ENCODE measurements around the gene CFAP73. TPM values are rescaled to one million over a fixed set of nuclear protein-coding genes. Genes with fewer than 3 reads are reported as not detected.

Gene CFAP73
- total RNA-seq, 2 donors from 2014 or later, result not detected

GRCh38 chr12:113186666-113187325, 37.3 kb downstream of the CFAP73 start:
- Histone ChIP-seq H3K27ac (ENCODE audit: low read depth, low read length) (no peak overlapping the region), H3K4me3 (ENCODE audit: low read length) (peak overlapping the region; percentile 89)
- peak overlapping the region; percentile 78 for H3K4me3 Mint-ChIP-seq

GRCh38 chr12:113189361-113189760, 39.8 kb downstream of the CFAP73 start:
- Mint-ChIP-seq H3K9me3 (no peaks in the 10 kb centered on the region), H3K4me3 (no peak overlapping the region), H3K4me1 (peaks cover 19% of the 10 kb centered on the region), H3K27ac (no peak overlapping the region), H3K27me3 (ENCODE audit: insufficient read depth) (no peaks in the 10 kb centered on the region), H3K36me3 (ENCODE audit: low read depth) (peaks cover 43% of the 10 kb centered on the region)
- no peak overlapping the region for H3K4me3 ChIP-seq (ENCODE audit: low read length)
- H3K36me3 ChIP-seq (ENCODE audit: control insufficient read depth, insufficient read depth, low read length), result peaks cover 30% of the 10 kb centered on the region
- peaks cover 4% of the 10 kb centered on the region for H3K4me1 ChIP-seq (ENCODE audit: control insufficient read depth, insufficient read depth, low read length)
- TF ChIP-seq CTCF (conservative IDR thresholded peaks at IDR 0.05), result no peak
- H3K27me3 ChIP-seq (ENCODE audit: control insufficient read depth, insufficient read depth, low read length, poor library complexity, severe bottlenecking), result no peaks in the 10 kb centered on the region
- 96 to 100% methylated on average over 2 of the region's 2 CpGs for WGBS, 2 experiments (ENCODE audit: insufficient coverage in 1 of 2, insufficient read length in 1 of 2)
- no peak overlapping the region for H3K27ac ChIP-seq (ENCODE audit: low read depth, low read length)
- no peak overlapping the region for H3K9ac ChIP-seq (ENCODE audit: extremely low read depth, low read length, poor library complexity, severe bottlenecking)
- DNase-seq, result no peak
- no peaks in the 10 kb centered on the region for H3K9me3 ChIP-seq (ENCODE audit: control insufficient read depth, low read length)

More at GRCh38 chr12:113186666-113187325, 37.3 kb downstream of the CFAP73 start:
- H3K9me3 ChIP-seq (ENCODE audit: control insufficient read depth, low read length), result no peaks in the 10 kb centered on the region
- Mint-ChIP-seq H3K27me3 (ENCODE audit: insufficient read depth) (no peaks in the 10 kb centered on the region), H3K27ac (no peak overlapping the region), H3K9me3 (no peaks in the 10 kb centered on the region), H3K4me1 (peaks cover 11% of the 10 kb centered on the region), H3K36me3 (ENCODE audit: low read depth) (peaks cover 40% of the 10 kb centered on the region)
- H3K36me3 ChIP-seq (ENCODE audit: control insufficient read depth, insufficient read depth, low read length), result peaks cover 37% of the 10 kb centered on the region
- DNase-seq, result no peak
- TF ChIP-seq CTCF (conservative IDR thresholded peaks at IDR 0.05), result no peak
- H3K9ac ChIP-seq (ENCODE audit: extremely low read depth, low read length, poor library complexity, severe bottlenecking), result no peak overlapping the region
- 90 to 91% methylated on average over 10 to 16 of the region's 16 CpGs for WGBS, 2 experiments (ENCODE audit: insufficient coverage in 1 of 2, insufficient read length in 1 of 2)
- peaks cover 4% of the 10 kb centered on the region for H3K4me1 ChIP-seq (ENCODE audit: control insufficient read depth, insufficient read depth, low read length)
- H3K27me3 ChIP-seq (ENCODE audit: control insufficient read depth, insufficient read depth, low read length, poor library complexity, severe bottlenecking), result no peaks in the 10 kb centered on the region

- no peaks in the 10 kb centered on the region for H3K27me3 ChIP-seq (ENCODE audit: control insufficient read depth, insufficient read depth, low read length, poor library complexity, severe bottlenecking)
- H3K9ac ChIP-seq (ENCODE audit: extremely low read depth, low read length, poor library complexity, severe bottlenecking), result no peak overlapping the region
- Mint-ChIP-seq H3K4me3 (no peak overlapping the region), H3K9me3 (no peaks in the 10 kb centered on the region), H3K4me1 (peaks cover 19% of the 10 kb centered on the region), H3K27me3 (ENCODE audit: insufficient read depth) (no peaks in the 10 kb centered on the region), H3K36me3 (ENCODE audit: low read depth) (peaks cover 43% of the 10 kb centered on the region), H3K27ac (no peak overlapping the region)
- peaks cover 30% of the 10 kb centered on the region for H3K36me3 ChIP-seq (ENCODE audit: control insufficient read depth, insufficient read depth, low read length)
- H3K9me3 ChIP-seq (ENCODE audit: control insufficient read depth, low read length), result no peaks in the 10 kb centered on the region
- H3K27ac ChIP-seq (ENCODE audit: low read depth, low read length), result peak overlapping the region; percentile 44
- H3K4me3 ChIP-seq (ENCODE audit: low read length), result no peak overlapping the region
- WGBS, 2 experiments (ENCODE audit: insufficient coverage in 1 of 2, insufficient read length in 1 of 2), result 92 to 94% methylated on average over 3 to 4 of the region's 4 CpGs
- TF ChIP-seq CTCF (conservative IDR thresholded peaks at IDR 0.05), result no peak
- peaks cover 4% of the 10 kb centered on the region for H3K4me1 ChIP-seq (ENCODE audit: control insufficient read depth, insufficient read depth, low read length)
- DNase-seq, result peak; percentile 88
Measured at GRCh38 chr12:113190761-113191160, 41.2 kb downstream of the CFAP73 start.

Measured in endodermal cell (in vitro differentiated cells).